ENCODE measurements around the gene C6orf47.

DNA sequence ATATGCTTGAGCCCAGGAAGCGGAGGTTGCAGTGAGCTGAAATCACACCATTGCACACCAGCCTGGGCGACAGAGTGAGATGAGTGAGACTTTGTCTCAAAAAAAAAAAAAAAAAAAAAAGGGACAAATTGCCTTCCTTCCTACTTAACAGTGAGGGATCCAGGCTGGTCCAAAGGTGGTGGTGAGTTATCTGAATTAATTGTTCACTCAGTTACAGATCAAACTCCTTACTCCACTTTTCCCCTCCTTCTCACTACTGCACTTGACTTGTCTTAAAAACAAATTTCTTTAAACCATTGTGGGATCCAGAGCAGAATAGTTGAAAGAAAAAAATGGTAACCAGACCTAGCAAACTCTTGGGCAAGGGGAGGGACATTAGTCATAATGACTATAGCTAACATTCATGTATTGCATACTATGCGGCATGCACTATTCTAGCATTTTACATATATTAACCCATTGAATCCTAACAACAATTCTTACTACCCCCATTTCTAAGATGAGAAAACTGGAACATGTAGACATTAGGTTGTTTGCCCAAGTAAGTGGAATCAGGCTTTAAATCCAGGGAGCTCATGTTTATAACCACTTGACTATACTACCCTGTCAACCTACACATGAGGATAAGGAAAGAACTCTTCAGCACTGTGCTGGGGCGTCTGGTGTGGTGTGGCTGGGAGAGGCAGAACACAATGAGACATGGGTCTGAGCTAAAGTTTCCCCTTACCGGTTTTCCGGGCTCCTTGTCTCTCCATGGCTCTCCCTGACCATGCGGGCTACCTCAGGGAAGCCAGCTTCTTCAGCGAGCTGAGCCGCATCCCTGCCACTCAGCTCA, 2.8 kb upstream of the C6orf47 start:
- TF ChIP-seq GATA3 (IDR thresholded peaks at IDR 0.05; ENCODE audit: low read depth, low read length) (no peak), GATA2 (IDR thresholded peaks at IDR 0.05; ENCODE audit: low read depth, low read length) (no peak)

Data from SH-SY5Y (cell line).